ENCODE measurements around the gene TGFBR3. TPM values are rescaled to one million over a fixed set of nuclear protein-coding genes. Genes with fewer than 3 reads are reported as not detected.
A peak's percentile ranks its signal among the peaks of the same experiment; 100 is the strongest.
"Not testable (repeated sequence)": the region's sequence is repeated elsewhere in the genome, so short reads cannot be mapped to it uniquely, and the experiment has no call there.

TGFBR3 gene
- total RNA-seq, 1 donor: 118 TPM

GRCh38 chr1:91853397-91853796 is 32.6 kb downstream of the TGFBR3 start:
- DNase-seq (ENCODE audit: low read depth): no peak
- no peak overlapping the region for H3K4me3 ChIP-seq (ENCODE audit: low read depth, low read length)
- no peak for TF ChIP-seq CTCF (IDR thresholded peaks at IDR 0.05; ENCODE audit: insufficient read depth, low read length)

- not testable (repeated sequence) for DNase-seq (ENCODE audit: low read depth); H3K4me3 ChIP-seq (ENCODE audit: low read depth, low read length)
Measured at GRCh38 chr1:91852011-91852410, 33.9 kb downstream of the TGFBR3 start.

- no peak for TF ChIP-seq CTCF (IDR thresholded peaks at IDR 0.05; ENCODE audit: insufficient read depth, low read length)
- peak; percentile 97 for DNase-seq (ENCODE audit: low read depth)
- peak overlapping the region; percentile 46 for H3K4me3 ChIP-seq (ENCODE audit: low read depth, low read length)
Measured at GRCh38 chr1:91851130-91852010, 34.6 kb downstream of the TGFBR3 start.

DNA sequence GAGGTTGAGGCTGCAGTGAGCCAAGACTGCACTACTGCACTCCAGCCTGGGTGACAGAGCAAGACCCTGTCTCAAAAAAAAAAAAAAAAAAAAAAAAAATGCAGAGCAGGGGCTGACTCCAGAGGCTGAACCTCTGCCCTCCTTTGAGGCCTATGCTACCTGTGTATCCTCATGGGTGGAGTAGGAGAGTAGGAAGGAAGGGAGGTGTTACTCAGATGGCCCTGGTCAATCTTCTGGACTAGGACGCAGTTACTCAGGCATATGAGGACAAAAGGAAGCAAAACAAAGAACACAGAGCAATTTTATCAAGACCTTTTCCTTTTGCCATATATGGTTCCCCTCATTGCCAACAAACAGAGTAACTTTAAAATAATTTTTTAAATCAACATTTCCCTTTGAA is 35.2 kb downstream of the TGFBR3 start:
- no peak for TF ChIP-seq CTCF (IDR thresholded peaks at IDR 0.05; ENCODE audit: insufficient read depth, low read length)

DNA sequence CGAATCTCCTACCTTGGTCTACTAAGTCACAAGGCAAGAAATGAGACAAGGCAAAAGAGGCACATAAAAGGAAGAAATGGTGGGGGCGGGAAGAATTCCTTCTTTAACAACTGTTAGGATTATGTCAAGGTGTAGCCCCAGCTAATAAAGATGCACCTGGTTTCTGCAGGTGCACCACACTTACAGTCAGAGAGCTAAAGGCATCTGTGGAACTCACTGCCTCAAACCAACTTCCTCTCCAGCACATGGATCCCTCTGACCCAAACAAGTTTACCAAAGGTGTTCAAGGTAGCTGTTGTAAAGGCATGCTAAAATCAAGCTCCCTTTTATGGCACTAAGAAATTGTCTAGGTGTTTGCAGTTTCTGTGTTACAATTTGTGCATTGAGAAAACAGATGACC is 38.1 kb downstream of the TGFBR3 start:
- H3K4me3 ChIP-seq (ENCODE audit: low read depth, low read length): no peak overlapping the region
- TF ChIP-seq CTCF (IDR thresholded peaks at IDR 0.05; ENCODE audit: insufficient read depth, low read length): no peak
- DNase-seq (ENCODE audit: low read depth): no peak

More for the DNA sequence above, 35.2 kb downstream of the TGFBR3 start:
- no peak for DNase-seq (ENCODE audit: low read depth)
- H3K4me3 ChIP-seq (ENCODE audit: low read depth, low read length): no peak overlapping the region

DNA sequence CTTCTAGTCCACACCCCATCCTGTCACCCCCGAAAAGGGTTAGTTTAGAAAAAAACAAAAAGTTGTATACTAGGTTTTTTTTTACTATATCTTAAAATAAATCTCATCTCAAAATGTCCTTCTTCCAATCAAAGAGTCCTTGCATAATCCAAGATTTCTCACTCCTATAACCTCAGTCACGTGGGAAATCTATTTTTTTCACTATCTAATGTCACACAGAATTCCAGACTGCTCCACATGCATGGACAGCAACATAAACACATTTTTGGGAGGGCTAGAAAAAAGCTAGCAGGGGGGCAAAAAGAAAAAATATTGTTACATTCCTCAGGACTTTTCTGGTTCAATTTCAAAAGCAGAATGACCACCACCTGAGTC is 39.3 kb downstream of the TGFBR3 start:
- no peak overlapping the region for H3K4me3 ChIP-seq (ENCODE audit: low read depth, low read length)
- DNase-seq (ENCODE audit: low read depth): no peak
- TF ChIP-seq CTCF (IDR thresholded peaks at IDR 0.05; ENCODE audit: insufficient read depth, low read length): no peak

DNA sequence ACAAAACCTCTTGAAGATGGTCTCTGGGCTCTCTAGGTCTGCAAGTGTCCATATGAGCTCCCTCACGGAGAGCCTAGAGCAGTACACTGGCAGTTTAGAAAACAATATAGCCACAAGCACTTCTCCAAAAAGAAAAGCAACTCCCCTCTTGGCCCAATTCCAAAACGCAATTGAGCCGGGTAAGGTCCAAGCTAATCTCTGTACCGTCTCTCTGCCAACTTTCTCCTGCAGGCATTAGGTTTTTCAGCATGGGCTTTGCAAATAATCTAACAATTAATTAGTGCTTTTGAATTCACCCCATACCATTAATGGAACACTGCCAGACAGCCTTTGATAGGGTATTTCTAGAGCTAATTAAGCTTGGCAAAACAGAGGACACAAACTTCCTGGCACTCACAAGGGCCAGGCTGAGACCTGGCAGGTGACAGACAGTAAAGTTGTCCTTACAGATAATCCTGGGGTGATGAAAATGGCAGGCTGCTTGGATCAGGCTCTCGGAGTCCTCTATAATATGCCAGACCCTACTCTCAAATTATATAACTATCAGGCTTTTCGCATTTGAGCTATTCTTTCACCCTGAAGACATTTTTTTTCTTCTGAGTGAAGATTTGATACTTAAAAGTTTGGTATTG is 39.8 kb downstream of the TGFBR3 start:
- no peak for TF ChIP-seq CTCF (IDR thresholded peaks at IDR 0.05; ENCODE audit: insufficient read depth, low read length)
- peak; percentile 85 for DNase-seq (ENCODE audit: low read depth)
- H3K4me3 ChIP-seq (ENCODE audit: low read depth, low read length): no peak overlapping the region
